ENCODE results near the gene PROM1. TPM values are rescaled to one million over a fixed set of nuclear protein-coding genes. Genes with fewer than 3 reads are reported as not detected.

PROM1 gene
- polyA plus RNA-seq, 1 donor from 2014 or later = 1.1 TPM

DNA sequence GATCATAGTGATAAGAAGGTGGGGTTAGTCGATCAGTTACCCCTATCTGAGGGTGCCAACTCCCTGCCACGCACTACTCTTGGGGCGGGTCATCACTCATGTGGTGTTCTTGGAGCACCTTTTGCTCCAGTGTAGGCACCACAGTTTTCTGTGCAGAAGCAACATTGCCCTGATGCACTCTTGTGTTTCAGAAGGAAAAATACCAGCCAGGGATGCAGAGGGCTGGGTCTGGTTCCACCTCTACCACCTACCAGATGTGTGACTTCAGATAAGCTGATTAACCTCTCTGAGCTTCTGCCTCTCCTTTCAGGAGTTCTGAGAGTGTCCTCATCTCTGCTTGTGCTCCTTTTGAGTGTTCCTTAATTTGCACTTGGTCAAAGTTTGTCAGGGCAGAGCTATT, 29.9 kb upstream of the PROM1 start:
- no peak for TF ChIP-seq MXI1 (conservative IDR thresholded peaks at IDR 0.05; ENCODE audit: poor library complexity, severe bottlenecking)
- TF ChIP-seq EZH2 (IDR thresholded peaks at IDR 0.05; ENCODE audit: borderline replicate concordance, insufficient read depth, low read length, poor library complexity, severe bottlenecking) = no peak
- TF ChIP-seq SMC3 (conservative IDR thresholded peaks at IDR 0.05; ENCODE audit: poor library complexity) = no peak
- TF ChIP-seq, protein P1, sequence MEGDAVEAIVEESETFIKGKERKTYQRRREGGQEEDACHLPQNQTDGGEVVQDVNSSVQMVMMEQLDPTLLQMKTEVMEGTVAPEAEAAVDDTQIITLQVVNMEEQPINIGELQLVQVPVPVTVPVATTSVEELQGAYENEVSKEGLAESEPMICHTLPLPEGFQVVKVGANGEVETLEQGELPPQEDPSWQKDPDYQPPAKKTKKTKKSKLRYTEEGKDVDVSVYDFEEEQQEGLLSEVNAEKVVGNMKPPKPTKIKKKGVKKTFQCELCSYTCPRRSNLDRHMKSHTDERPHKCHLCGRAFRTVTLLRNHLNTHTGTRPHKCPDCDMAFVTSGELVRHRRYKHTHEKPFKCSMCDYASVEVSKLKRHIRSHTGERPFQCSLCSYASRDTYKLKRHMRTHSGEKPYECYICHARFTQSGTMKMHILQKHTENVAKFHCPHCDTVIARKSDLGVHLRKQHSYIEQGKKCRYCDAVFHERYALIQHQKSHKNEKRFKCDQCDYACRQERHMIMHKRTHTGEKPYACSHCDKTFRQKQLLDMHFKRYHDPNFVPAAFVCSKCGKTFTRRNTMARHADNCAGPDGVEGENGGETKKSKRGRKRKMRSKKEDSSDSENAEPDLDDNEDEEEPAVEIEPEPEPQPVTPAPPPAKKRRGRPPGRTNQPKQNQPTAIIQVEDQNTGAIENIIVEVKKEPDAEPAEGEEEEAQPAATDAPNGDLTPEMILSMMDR (IDR thresholded peaks at IDR 0.05; ENCODE audit: poor library complexity, severe bottlenecking) = no peak
- no peak for TF ChIP-seq POLR2AphosphoS5 (IDR thresholded peaks at IDR 0.05)
- TF ChIP-seq RAD21 (conservative IDR thresholded peaks at IDR 0.05) = no peak
- TF ChIP-seq, protein P2, sequence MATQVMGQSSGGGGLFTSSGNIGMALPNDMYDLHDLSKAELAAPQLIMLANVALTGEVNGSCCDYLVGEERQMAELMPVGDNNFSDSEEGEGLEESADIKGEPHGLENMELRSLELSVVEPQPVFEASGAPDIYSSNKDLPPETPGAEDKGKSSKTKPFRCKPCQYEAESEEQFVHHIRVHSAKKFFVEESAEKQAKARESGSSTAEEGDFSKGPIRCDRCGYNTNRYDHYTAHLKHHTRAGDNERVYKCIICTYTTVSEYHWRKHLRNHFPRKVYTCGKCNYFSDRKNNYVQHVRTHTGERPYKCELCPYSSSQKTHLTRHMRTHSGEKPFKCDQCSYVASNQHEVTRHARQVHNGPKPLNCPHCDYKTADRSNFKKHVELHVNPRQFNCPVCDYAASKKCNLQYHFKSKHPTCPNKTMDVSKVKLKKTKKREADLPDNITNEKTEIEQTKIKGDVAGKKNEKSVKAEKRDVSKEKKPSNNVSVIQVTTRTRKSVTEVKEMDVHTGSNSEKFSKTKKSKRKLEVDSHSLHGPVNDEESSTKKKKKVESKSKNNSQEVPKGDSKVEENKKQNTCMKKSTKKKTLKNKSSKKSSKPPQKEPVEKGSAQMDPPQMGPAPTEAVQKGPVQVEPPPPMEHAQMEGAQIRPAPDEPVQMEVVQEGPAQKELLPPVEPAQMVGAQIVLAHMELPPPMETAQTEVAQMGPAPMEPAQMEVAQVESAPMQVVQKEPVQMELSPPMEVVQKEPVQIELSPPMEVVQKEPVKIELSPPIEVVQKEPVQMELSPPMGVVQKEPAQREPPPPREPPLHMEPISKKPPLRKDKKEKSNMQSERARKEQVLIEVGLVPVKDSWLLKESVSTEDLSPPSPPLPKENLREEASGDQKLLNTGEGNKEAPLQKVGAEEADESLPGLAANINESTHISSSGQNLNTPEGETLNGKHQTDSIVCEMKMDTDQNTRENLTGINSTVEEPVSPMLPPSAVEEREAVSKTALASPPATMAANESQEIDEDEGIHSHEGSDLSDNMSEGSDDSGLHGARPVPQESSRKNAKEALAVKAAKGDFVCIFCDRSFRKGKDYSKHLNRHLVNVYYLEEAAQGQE (IDR thresholded peaks at IDR 0.05; ENCODE audit: borderline replicate concordance) = no peak
- TF ChIP-seq EP300 (conservative IDR thresholded peaks at IDR 0.05; ENCODE audit: poor library complexity, severe bottlenecking) = no peak
- TF ChIP-seq TAF1 (IDR thresholded peaks at IDR 0.05; ENCODE audit: low read depth) = no peak
- Histone ChIP-seq H3F3A (ENCODE audit: insufficient read depth, low read length, poor library complexity, severe bottlenecking) (no peaks in the 10 kb centered on the region), H4K20me1 (ENCODE audit: insufficient read depth) (no peaks in the 10 kb centered on the region), H3K4me2 (ENCODE audit: low read length) (no peak overlapping the region), H3K36me3 (ENCODE audit: insufficient read depth, low read length) (no peaks in the 10 kb centered on the region), H3K27ac (ENCODE audit: low read length) (no peak overlapping the region), H3K9me2 (ENCODE audit: insufficient read depth, low read length) (no peaks in the 10 kb centered on the region), H3K4me3 (ENCODE audit: low read length) (no peak overlapping the region), H3K27me3 (ENCODE audit: insufficient read depth, low read depth, low read length) (no peaks in the 10 kb centered on the region), H3K79me2 (replicated peaks; ENCODE audit: insufficient read depth, low read length) (no peaks in the 10 kb centered on the region), H3K9ac (ENCODE audit: low read length) (no peak overlapping the region), H3K9me3 (ENCODE audit: low read length) (no peaks in the 10 kb centered on the region), H2AFZ (ENCODE audit: low read depth, low read length) (no peak overlapping the region)

DNA sequence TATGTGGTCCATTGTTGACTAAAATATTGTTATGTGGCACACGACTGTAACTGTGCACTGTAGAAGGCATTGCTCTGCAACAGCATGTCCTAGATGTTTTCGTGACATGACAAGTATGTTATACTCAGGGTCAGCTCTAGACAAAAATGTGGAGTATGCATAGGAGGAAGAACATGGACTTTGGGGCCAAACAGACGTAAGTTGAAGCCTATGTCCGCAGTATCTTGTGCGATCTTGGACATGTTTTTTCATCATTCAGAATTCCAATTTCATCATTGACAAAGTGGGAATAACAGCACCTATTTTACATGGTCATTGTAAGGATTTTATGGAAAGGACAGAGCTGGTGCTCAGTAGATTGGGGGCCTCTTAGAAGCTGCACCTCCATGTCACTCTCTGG, 27.7 kb upstream of the PROM1 start:
- H3K9me3 ChIP-seq (ENCODE audit: low read length) = no peaks in the 10 kb centered on the region
- no peaks in the 10 kb centered on the region for H3F3A ChIP-seq (ENCODE audit: insufficient read depth, low read length, poor library complexity, severe bottlenecking)
- H3K36me3 ChIP-seq (ENCODE audit: insufficient read depth, low read length) = no peaks in the 10 kb centered on the region
- no peak overlapping the region for H3K4me3 ChIP-seq (ENCODE audit: low read length)
- H4K20me1 ChIP-seq (ENCODE audit: insufficient read depth) = no peaks in the 10 kb centered on the region
- no peak overlapping the region for H2AFZ ChIP-seq (ENCODE audit: low read depth, low read length)
- H3K9ac ChIP-seq (ENCODE audit: low read length) = no peak overlapping the region
- no peak overlapping the region for H3K27ac ChIP-seq (ENCODE audit: low read length)
- no peaks in the 10 kb centered on the region for H3K9me2 ChIP-seq (ENCODE audit: insufficient read depth, low read length)
- no peaks in the 10 kb centered on the region for H3K79me2 ChIP-seq (replicated peaks; ENCODE audit: insufficient read depth, low read length)
- H3K4me2 ChIP-seq (ENCODE audit: low read length) = no peak overlapping the region
- TF ChIP-seq EP300 (conservative IDR thresholded peaks at IDR 0.05; ENCODE audit: poor library complexity, severe bottlenecking) (no peak), SMC3 (conservative IDR thresholded peaks at IDR 0.05; ENCODE audit: poor library complexity) (no peak), TAF1 (IDR thresholded peaks at IDR 0.05; ENCODE audit: low read depth) (no peak), RAD21 (conservative IDR thresholded peaks at IDR 0.05) (no peak), EZH2 (IDR thresholded peaks at IDR 0.05; ENCODE audit: borderline replicate concordance, insufficient read depth, low read length, poor library complexity, severe bottlenecking) (no peak), POLR2AphosphoS5 (IDR thresholded peaks at IDR 0.05) (no peak), MXI1 (conservative IDR thresholded peaks at IDR 0.05; ENCODE audit: poor library complexity, severe bottlenecking) (no peak)
- TF ChIP-seq, protein P1 (IDR thresholded peaks at IDR 0.05; ENCODE audit: poor library complexity, severe bottlenecking) = no peak
- TF ChIP-seq, protein P2 (IDR thresholded peaks at IDR 0.05; ENCODE audit: borderline replicate concordance) = no peak
- H3K27me3 ChIP-seq (ENCODE audit: insufficient read depth, low read depth, low read length) = no peaks in the 10 kb centered on the region
